ENCODE data around the gene LPCAT2. TPM values are rescaled to one million over a fixed set of nuclear protein-coding genes. Genes with fewer than 3 reads are reported as not detected.

LPCAT2 gene
- total RNA-seq, 1 experiment from 2014 or later: 62.1 TPM

DNA sequence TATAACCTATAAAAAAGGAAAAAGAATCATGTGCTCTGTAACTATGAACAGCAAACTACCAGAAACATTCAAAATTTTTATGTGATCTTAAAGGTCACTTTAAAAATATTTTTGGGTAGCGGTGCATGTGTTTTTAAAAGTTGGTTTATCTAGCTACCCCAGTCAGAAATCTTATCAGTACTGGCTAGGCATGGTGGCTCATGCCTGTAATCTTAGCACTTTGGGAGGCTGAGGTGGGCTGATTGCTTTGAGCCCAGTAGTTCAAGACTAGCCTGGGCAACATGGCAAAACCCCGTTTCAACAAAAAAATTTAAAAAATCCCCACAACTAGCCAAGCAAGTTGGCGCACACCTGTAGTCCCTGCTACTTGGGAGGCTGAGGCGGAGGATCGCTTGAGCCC is 61.3 kb downstream of the LPCAT2 start:
- CTCF ChIA-PET: no interaction called here
- Histone ChIP-seq H3K27ac (ENCODE audit: low read length) (no peak overlapping the region), H3K36me3 (ENCODE audit: control insufficient read depth, insufficient read depth, low read length) (no peaks in the 10 kb centered on the region), H3K9me3 (ENCODE audit: control insufficient read depth, insufficient read depth, low read depth, low read length) (no peaks in the 10 kb centered on the region), H3K4me1 (ENCODE audit: control insufficient read depth, insufficient read depth, low read length) (no peaks in the 10 kb centered on the region), H3K27me3 (ENCODE audit: control insufficient read depth, insufficient read depth, low read length) (no peaks in the 10 kb centered on the region), H3K4me3 (ENCODE audit: low read depth in 2 of 2, low read length in 2 of 2) (no peak overlapping the region)
- no TSS peak for BruUV-seq (replicated peaks)
- in situ Hi-C loops (cut with HindIII; ENCODE audit: low pct_unique_long_range_greater_than_20kb, low sequenced_read_pairs): no loop called here
- DNase-seq (ENCODE audit: low read depth, low spot score): no peak
- intact Hi-C loops (cut with micrococcal nuclease; ENCODE audit: unreplicated experiment): no loop called here
- TF ChIP-seq, protein P1, sequence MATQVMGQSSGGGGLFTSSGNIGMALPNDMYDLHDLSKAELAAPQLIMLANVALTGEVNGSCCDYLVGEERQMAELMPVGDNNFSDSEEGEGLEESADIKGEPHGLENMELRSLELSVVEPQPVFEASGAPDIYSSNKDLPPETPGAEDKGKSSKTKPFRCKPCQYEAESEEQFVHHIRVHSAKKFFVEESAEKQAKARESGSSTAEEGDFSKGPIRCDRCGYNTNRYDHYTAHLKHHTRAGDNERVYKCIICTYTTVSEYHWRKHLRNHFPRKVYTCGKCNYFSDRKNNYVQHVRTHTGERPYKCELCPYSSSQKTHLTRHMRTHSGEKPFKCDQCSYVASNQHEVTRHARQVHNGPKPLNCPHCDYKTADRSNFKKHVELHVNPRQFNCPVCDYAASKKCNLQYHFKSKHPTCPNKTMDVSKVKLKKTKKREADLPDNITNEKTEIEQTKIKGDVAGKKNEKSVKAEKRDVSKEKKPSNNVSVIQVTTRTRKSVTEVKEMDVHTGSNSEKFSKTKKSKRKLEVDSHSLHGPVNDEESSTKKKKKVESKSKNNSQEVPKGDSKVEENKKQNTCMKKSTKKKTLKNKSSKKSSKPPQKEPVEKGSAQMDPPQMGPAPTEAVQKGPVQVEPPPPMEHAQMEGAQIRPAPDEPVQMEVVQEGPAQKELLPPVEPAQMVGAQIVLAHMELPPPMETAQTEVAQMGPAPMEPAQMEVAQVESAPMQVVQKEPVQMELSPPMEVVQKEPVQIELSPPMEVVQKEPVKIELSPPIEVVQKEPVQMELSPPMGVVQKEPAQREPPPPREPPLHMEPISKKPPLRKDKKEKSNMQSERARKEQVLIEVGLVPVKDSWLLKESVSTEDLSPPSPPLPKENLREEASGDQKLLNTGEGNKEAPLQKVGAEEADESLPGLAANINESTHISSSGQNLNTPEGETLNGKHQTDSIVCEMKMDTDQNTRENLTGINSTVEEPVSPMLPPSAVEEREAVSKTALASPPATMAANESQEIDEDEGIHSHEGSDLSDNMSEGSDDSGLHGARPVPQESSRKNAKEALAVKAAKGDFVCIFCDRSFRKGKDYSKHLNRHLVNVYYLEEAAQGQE (IDR thresholded peaks at IDR 0.05; ENCODE audit: insufficient read depth in 1 of 2, low read depth in 2 of 2, low read length in 1 of 2): no peak
- no peak for TF ChIP-seq POLR2AphosphoS5 (IDR thresholded peaks at IDR 0.05; ENCODE audit: low read depth, low read length)
- TF ChIP-seq, protein P2, sequence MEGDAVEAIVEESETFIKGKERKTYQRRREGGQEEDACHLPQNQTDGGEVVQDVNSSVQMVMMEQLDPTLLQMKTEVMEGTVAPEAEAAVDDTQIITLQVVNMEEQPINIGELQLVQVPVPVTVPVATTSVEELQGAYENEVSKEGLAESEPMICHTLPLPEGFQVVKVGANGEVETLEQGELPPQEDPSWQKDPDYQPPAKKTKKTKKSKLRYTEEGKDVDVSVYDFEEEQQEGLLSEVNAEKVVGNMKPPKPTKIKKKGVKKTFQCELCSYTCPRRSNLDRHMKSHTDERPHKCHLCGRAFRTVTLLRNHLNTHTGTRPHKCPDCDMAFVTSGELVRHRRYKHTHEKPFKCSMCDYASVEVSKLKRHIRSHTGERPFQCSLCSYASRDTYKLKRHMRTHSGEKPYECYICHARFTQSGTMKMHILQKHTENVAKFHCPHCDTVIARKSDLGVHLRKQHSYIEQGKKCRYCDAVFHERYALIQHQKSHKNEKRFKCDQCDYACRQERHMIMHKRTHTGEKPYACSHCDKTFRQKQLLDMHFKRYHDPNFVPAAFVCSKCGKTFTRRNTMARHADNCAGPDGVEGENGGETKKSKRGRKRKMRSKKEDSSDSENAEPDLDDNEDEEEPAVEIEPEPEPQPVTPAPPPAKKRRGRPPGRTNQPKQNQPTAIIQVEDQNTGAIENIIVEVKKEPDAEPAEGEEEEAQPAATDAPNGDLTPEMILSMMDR (IDR thresholded peaks at IDR 0.05): no peak
- TF ChIP-seq SIN3A (IDR thresholded peaks at IDR 0.05; ENCODE audit: borderline replicate concordance, insufficient read depth, low read depth, low read length): no peak
- TF ChIP-seq TCF7L2 (IDR thresholded peaks at IDR 0.05; ENCODE audit: low read depth, low read length): no peak
- POLR2A ChIA-PET: no interaction called here
- ATAC-seq: no peak

DNA sequence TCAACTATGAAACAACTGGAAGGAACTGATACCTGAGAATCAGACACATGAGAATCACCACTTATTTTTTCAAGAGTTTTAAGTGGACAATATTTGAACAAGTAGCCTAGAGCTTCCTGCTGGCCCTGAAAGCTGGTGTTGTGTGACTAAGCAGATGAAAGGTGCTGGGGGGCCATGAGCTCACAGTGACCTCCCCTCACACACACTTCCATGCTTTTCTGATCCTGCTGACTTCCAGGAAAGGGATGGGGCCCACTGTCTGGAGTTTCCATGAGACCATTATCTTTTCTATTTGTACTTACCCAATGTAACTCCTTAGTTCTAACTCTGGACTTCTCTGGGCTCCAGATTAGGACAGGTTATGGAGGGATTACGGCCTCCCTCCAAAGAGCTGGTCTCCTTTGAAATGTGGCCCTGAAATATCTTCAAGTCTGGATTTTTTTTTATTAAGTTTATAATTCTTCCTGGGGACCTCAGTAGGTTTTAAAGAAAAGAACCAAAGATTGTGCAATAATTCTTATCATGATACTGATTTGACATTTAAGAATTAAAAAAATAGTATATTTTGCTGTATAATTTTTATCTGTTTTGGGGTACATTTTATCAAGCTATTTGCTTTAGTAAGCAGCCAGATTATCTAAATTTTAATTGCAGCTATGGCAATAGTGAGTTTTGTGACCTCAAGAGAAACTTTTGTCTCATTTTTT is 62.5 kb downstream of the LPCAT2 start:
- Histone ChIP-seq H3K27me3 (ENCODE audit: control insufficient read depth, insufficient read depth, low read length) (no peaks in the 10 kb centered on the region), H3K4me1 (ENCODE audit: control insufficient read depth, insufficient read depth, low read length) (no peaks in the 10 kb centered on the region), H3K27ac (ENCODE audit: low read length) (no peak overlapping the region), H3K36me3 (ENCODE audit: control insufficient read depth, insufficient read depth, low read length) (no peaks in the 10 kb centered on the region), H3K4me3 (ENCODE audit: low read depth in 2 of 2, low read length in 2 of 2) (no peak overlapping the region), H3K9me3 (ENCODE audit: control insufficient read depth, insufficient read depth, low read depth, low read length) (no peaks in the 10 kb centered on the region)
- no TSS peak for BruUV-seq (replicated peaks)
- intact Hi-C loops (cut with micrococcal nuclease; ENCODE audit: unreplicated experiment): no loop called here
- TF ChIP-seq, protein P2 (IDR thresholded peaks at IDR 0.05): no peak
- TF ChIP-seq, protein P1 (IDR thresholded peaks at IDR 0.05; ENCODE audit: insufficient read depth in 1 of 2, low read depth in 2 of 2, low read length in 1 of 2): no peak
- ATAC-seq (no peak), DNase-seq (ENCODE audit: low read depth, low spot score) (no peak)
- POLR2A ChIA-PET: no interaction called here
- in situ Hi-C loops (cut with HindIII; ENCODE audit: low pct_unique_long_range_greater_than_20kb, low sequenced_read_pairs): no loop called here
- CTCF ChIA-PET: no interaction called here

Data from Panc1 (cell line).